NCI-H2107 treated with DMSO at 0.1 percent for 48 hours (cell line): ENCODE data around the gene HES1.

Source experiments
- DNase-seq: peaks from one replicate; lab custom pipeline; 2025; ENCODE audit not compliant: unreplicated experiment; lab: John Stamatoyannopoulos, UW

HES1 gene

DNA sequence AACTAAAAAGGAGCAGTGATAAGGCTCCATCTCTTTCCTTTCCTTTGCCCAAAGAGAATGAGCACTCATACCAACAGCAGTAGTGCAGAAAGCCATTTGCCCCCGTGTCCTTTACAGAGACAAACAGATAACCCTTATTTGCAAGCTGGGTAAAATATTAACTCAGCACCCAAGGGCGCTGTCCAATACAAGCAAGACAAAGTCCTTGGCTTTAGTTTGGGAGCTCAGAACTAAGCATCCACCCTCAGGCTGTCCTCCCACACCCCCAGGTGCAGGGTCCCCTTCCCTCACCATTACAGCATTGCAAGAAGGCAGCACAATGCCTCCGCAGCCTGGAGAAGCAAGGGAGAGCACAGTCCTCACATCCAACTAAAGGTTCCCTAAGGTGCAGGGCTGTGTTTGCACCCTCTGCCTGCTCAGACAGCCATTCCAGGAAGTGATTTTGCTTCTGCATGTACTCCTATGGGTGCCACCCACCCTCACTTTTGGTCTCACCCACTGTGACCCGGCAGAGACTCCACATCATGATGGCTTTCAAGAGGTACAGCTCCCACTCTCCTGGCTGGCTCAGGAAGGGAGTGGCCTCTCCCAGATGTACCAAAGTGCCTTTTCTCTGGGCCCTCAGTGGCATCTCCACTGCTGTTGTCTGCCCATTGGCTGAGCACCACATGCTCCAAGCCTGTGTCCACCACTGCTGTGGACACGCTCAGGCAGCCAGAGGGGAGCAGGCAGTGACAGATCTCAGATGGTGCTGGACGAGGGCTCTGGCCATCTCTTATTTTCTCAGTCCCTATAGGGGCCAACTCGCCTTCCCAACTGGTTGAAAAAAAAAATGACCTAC, 34.1 kb upstream of the HES1 start:
- no peak for DNase-seq

DNA sequence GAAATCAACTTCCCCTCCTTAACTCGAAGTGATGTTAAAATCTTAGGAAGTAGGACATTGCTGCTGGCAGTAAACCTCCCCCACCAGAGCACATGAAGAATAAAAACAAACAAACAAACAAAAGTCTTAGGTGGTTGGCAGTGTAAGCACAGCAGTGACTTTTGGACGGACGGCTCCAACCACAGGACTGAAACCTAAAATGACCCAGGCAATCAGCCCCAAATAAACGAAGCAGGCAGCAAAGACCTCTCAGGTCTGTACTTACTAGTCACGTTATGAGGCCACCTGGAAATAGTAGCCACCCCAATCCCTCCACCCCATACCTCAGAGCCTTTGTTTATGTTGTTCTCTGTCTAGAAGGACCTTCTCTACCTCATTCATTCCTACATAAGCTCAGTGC, 33.5 kb upstream of the HES1 start:
- no peak for DNase-seq

DNA sequence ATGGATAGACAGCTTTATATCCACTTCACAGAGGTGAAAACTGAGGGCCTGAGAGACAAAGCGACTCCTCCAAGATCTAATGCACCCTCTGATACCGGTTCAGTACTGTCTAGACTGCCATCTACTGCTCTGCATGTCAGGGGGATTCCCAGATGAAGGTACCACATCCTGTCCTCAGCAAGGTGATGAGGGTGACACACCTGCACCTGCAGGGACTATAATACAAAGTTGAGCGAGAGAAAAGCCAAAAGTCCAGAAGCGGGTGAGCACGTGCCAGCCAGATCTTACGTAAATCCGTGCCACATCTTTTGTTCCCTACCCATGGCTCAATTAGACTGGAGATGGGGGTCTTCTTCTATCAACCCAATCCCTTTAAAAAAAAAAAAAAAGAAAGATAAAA, 32.4 kb upstream of the HES1 start:
- DNase-seq, result no peak

DNA sequence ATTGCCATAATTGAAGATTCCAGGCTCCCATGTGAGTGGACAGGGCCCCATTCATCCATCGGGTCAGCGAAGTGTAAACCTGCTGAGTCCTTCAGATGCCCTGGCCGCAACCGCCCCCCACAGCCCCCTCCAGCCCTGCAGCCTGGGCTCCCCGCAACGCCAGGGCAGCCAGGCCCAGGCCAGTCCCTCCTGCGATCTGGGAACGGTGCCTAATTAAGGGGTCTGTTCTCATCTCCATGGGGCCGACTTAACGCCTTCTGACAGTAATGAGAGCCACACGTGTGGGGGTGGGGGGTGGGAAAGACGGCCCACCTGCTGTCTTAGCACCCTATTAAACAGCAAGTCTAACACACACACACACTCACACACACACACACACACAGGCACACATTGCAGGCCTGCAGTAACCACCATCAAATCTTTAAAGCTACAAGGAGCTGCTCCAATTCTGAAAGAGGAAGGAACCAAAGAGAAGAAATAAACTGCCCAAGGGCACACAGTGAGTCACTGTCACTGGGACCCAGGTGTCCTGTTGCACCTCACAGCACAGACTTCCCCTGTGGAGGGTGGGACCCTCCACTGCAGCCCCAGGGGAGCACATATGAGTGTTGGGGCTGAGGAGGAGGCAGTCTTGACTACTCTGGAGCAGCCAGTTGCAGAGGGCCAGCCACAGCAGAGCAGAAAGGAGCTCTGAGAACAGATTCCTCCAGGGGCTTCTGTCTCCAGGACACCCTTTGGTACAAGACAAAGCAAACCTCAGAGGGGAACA, 31.8 kb upstream of the HES1 start:
- DNase-seq, result no peak

DNA sequence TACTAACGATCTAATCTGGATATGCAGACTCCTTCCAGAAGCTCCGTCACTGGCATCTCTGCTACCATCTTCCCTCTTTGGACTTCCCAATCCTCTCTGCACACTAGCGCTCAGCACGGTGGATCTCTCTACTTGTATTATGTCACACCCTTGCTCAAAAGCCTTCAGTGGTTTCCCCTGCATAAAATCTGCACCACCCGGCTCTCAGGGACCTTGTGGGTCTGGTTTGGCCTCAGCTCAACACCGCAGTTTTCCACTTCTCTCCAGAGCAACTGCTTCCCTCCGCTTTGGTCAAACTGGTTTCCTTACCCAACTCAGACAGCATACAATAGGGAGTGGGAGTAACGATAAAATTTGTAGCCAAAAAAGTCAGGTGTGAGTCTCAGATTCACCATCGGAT, 30.7 kb upstream of the HES1 start:
- no peak for DNase-seq

DNA sequence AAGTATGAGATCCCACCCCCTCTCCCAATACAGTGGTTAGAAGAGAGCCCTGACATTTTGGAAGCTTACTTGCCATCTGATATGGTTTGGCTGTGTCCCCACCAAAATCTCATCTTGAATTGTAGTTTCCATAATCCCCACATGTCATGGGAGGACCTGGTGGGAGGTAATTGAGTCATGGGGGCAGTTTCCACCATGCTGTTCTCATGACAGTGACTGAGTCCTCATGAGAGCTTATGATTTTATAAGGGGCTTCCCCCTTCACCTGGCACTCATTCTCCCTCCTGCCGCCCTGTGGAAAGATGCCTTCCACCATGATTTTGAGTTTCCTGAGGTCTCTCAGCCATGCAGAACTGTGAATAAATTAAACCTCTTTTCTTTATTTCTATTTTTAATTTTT, 28.8 kb upstream of the HES1 start:
- no peak for DNase-seq

DNA sequence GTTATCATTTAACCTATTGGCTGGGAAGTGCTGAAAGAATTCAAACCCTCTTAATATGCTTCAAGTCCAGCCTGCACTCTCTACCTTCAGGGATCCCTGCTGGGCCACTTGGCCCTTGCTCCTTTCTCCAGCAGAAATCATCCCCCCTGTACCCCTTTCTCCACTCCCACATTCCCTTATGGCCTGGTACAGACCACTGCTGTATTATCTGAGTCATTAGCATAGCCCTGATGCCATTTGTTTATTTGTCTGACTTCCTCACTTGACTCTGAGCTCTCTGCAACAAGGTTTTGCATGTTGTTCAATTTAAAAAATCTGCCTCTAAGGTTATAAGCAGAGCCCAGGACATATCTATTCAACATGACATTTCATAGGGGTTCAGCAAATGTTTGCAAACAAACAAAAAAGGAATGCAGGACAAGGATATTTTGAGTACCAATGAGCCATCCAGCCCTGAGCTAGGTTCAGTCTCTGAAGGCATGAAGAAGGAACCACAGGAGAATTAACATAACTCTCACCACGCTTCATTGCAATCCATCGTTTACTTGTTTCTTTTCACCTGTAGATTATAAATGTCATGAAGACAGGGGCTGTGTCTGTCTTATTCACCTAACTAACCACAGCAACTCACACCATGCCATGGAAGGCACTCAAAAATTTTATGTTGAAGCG, 26.6 kb upstream of the HES1 start:
- DNase-seq, result no peak

DNA sequence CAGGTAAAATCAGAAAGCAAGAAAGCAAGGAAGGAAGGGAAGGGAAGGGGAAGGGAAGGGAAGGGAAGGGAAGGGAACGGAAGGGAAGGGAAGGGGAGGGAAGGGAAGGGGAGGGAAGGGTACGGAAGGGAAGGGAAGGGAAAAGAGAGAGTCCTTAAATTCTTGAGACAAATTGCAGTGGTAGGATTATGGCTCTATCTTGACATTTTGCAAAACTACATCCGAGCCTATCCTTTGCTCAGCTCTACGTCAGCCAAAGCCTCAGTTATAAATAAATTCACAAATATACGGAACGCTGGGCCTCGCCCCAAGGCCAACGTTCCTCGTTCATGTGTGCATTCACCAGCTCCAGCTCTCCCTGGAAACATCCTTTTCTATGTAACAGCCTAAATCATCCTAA, 25.5 kb upstream of the HES1 start:
- DNase-seq, result no peak

DNA sequence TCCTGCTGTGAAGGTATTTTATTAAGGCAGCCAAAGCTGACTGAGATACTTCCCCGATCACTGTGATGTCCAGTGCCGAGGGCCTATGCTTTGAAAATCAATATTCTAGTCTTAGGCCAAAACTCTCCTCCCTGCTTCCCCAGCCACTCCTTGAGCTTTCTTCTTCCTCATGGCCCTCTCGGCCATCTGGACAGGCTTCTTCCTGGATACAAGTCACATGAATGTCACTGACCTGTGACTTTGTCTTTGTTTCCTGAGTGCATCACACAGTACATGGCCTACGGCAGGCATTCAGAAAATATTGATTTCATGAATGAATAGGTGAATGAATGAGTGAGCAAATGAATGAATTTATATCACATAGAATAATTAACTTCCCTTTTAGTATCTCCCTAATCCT, 24.6 kb upstream of the HES1 start:
- DNase-seq, result no peak

DNA sequence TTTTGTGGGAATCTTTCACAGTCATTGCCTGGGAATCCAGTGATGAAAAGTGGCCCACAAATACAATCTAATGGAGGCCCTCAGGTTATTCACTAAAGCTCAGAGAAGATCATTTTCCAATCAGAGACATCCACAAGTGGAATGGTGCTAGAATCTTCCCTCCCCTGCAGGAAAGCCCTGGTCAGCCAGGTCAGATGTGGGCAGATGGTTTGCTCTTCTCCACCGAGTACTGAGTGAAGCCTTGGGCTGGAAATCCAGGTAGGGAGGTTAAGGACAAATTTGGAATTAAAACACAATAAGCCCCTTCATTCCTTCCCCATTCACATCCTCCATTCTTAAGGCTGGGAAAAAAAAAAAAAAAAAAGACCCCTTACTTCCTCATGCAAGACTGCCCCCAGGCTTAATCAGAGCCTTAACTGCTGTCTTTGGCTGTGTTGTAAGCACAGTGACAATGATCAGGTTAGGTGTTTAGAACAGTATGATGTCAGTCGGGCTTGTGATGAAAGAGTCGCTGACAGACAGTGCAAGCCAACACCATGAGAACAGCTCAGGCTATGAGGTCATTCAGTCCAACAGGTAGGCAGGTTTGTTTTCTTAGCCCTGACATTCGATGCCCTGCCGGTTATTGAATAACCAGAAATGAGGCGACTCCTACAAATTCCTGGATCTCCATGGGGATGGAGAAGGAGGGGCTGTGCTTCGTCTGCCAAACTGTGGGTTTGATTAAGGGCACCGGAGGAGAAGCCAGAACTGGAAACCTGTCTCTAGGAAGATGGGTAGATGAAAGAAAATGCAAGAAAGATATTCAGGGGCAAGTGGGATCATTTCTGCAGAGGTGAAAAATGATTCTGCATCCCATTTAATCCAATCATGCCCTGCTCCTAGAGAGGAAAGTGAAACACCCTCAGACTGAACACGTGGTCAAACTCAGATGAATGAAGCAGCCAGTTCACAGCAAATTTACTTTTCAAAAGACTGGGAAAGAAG, 23.5 kb upstream of the HES1 start:
- peak; percentile 97 for DNase-seq

DNA sequence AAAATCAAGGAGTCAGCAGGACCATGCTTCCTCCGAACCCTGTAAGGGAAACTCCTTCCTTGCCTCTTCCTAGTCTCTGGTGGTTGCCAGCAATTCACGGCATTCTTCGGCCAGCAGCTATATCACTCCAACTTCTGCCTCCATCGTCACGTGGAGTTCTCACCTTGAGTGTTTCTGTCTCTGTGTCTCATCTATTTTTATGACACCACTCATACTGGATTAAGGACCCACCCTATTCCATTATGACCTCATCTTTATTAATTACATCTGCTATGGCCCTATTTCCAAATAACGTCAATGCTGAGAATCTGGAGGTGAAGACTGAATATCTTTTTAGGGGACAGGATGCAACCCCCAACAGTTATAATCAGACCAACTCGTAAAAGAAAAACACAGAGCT, 21.8 kb upstream of the HES1 start:
- DNase-seq, result no peak

DNA sequence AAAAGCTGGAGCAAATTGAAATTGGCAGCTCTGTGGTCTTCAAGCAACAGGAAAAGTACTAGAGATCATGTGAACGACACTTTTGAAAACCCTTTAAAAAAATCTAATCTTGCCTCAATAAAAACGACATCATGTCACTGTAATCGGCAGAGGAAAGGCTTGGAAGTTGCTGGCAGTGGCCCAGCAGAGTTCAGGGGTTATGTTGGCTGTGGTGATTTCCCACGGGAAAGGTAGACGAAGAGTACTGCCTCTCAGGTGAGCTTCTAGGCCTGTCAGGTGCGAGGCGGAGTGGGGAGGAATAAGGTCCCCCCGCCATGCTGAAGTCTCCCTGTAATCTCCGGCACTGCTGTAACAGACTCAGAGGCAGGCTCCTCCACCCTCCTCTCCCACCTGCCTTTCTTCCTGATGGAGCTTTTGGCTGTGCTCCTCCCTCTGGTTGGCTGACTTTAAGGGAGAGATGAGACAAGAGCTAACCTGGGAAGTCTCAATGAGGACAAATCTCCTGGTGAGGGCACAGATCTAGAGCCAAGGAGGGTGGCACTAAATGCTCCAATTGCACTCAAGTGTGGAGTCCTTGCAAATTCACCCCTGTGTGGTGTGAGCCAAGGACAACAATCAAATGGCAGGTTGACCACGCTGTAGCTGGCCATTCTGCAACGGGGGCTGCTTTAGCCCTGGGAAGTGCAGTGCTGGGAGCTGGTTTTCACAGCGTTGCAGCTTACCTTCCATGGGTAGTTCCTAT, 18.7 kb upstream of the HES1 start:
- DNase-seq, result no peak

DNA sequence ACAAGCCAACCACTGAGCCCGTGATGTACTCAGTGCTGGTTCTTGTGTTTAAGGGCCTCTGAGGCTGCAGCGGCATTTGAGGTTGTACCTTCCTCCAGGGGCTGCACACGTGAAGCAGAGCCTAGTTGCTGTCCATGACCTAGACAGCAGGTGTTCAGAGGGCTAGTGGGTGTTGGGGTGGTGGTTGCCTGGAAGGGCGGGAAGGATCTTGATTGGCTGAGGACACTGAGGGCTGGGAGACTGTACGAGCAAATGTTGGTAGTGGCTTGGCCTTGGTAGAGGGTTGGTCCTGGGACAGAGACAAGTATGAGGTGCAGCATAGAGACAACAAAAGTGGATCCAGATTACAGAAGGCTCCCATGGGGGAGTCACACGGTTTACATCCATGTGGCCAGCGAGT, 17.0 kb upstream of the HES1 start:
- DNase-seq, result no peak

DNA sequence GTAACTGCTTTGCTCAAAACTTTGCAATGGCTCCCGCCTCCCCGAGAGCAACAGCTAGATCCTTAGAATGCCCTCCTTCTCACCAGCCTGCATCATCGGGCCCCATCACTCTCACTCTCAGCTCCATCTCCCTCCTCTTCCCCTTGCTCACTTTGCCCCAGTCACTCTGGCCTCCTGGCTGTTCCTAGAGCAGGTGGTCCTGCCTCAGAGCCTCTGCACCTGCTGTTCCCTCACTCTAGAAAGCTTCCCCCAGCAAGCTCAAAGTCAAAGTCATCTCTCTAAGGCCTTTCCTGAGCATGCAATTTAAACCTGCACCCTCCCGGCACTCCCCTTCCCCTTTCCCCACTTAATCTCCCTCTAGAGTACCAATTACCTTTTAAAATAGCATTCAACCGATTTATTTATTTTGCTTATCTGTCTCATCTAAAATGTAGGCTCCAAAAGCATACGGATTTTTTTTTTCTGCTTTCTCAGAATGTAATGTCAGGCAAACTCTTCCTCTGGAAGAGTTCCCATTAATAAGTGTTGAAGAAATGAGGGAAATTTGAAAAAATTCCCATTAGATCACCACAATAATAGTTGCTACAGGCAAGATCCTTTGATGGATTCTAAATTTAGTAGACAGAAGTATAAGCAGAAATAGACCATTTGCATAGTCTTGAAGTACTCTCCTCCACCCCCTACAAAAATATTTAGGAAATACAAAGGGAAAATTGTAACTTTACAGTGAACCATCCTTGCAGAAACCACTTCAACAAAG, 15.9 kb upstream of the HES1 start:
- no peak for DNase-seq

DNA sequence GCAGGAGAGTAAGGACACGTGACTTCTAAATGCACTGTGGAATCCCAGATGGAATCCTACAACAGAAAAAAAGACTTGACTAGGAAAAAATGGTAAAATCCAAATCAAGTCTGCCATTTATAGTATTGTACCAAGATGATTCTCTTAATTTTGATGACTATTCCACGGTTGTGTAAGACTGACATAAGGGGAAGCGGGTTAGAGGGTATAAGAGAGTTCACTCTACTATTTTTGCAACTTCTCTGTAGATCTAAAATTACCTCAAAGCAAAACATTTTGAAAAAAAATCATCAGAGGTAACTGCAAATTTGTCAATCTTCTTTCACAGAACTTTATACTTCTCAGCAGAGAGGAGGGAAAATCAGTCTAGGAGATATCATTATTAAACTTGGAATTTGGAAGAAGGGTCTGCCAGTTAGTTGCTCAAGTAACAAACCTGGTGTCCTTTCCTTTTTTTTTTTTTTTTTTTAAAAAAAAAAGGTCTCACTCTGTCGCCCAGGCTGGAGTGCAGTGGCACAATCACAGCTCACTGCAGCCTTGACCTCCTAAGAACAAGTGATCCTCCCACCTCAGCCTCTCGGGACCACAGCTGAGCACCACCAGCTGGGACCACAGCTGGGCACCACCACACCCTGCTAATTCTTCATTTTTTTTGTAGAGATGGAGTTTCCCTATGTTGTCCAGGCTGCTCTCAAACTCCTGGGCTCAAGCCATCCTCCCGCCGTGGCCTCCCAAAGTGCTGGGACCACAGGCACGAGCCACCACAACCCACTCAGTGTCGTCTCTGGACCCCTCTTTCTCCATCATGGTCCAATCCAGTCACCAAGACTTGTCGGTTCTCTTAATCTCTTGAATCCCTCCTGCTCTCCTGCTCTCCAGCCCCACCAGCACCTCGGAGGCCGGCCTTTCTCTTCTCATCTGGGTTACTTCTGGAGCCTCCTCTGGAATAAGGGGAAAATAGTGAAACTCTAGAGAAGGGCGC, 14.9 kb upstream of the HES1 start:
- no peak for DNase-seq

DNA sequence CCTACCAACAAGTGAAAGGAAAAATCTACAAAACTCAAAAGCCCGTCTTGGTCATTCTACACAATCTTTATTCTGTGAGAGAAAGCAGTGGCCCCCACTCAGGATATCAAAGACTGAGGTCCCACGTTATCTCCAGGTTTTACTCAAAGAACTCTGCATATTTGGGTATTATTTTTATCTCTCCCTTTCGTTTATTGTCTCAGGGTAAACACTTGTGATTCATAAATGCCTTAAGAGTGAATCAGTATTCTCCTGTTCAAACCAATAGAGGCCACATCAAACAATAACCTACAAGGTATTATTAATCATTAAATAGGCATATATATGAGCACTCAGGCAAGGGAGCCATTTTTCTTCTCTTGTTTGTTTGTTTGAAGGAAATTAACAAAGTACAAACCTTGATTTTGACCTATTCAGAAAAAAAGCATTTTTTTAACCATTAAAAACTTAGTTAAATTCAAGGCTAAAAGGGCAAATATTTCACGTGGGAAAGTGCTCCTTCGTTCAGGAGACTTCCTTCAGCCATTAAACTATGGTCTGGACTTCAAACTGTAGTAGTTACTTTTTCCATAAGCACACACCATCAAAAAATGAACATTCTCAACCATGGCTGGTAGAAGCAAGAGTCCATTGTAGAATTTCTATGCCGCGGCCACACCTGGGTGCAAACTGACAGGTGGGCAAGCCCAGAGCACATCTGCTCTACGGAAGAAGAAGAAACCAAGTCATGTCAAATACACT, 13.9 kb upstream of the HES1 start:
- no peak for DNase-seq

DNA sequence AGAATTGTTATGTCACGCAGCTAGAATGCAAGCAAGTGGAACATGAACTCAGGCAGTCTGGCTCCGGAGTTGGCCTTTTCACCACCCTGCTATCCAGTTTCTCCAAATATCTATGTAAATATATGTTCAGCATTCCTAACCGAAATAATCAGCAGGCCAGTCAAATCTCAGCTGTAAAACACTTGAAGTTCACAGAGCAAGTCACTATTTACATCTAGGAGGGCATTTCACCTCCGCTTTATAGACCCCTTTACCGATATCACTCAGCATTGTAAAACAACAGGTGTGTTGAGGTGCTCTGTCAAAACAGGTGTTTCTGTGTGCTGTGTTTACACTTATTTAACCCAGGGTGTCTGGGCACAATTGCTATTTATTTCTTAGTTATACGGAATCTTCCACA, 12.2 kb upstream of the HES1 start:
- DNase-seq, result peak; percentile 84

DNA sequence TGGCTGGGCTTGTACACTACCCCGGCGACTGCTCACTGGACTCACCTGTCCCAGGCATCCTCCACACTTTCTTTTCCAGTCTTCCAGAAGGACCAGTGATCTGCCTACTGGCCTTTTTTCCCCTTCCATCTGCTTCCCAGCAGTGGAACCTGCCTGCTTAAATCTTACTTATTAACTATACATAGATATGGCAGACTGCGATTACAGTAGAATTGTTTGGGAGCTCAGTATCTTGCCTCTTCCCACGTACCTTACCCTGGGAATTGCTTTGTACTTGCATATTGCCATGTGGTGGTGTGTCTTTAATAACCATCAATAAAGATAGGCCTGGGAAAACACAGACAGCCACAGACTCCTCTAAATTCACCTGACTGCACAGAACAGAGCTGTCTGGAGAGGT, 11.8 kb upstream of the HES1 start:
- peak; percentile 73 for DNase-seq
